CD8-positive, alpha-beta memory T cell (primary cell): Measurements from ENCODE around the gene C10orf53. TPM values are rescaled to one million over a fixed set of nuclear protein-coding genes. Genes with fewer than 3 reads are reported as not detected.
A peak's percentile ranks its signal among the peaks of the same experiment; 100 is the strongest.

Source experiments
- CTCF ChIA-PET: fragments of 350-600 bp; sonication (Branson Sonifier 250); formaldehyde crosslinking; loops from one replicate; lab custom pipeline; 2021; ENCODE audit warnings: antibody characterized with exemption; lab: Charles Lee
- POLR2A ChIA-PET: fragments of 350-600 bp; sonication (Branson Sonifier 250); formaldehyde crosslinking; loops from one replicate; lab custom pipeline; 2021; ENCODE audit warnings: antibody characterized with exemption; lab: Charles Lee
- DNase-seq, 5 donors: peaks; one replicate each; pipeline versions ENCODE4 v3.0.0 to v3.0.0-alpha.2; 2020 to 2022; ENCODE audit warnings: mixed read lengths in 1 of 5
- H3K27ac ChIP-seq: one replicate; pipeline ENCODE4 v1.7.0; 2013; ENCODE audit warnings: low read depth, mild to moderate bottlenecking, low read length, moderate library complexity
- H3K27me3 ChIP-seq: 2 replicates; pipeline ENCODE4 v1.7.0; 2013; ENCODE audit warnings: low read length, mild to moderate bottlenecking; ENCODE audit not compliant: insufficient read depth, poor library complexity, severe bottlenecking
- H3K36me3 ChIP-seq: 2 replicates; pipeline ENCODE4 v1.7.0; 2013; ENCODE audit warnings: mild to moderate bottlenecking, low read length, moderate library complexity; ENCODE audit not compliant: insufficient read depth
- H3K4me1 ChIP-seq: 2 replicates; pipeline ENCODE4 v1.7.0; 2013; ENCODE audit warnings: mild to moderate bottlenecking, low read length, moderate library complexity; ENCODE audit not compliant: insufficient read depth
- H3K4me3 ChIP-seq: 2 replicates; pipeline ENCODE4 v1.7.0; 2013; ENCODE audit warnings: mild to moderate bottlenecking, low read length
- H3K9me3 ChIP-seq: 2 replicates; pipeline ENCODE4 v1.7.0; 2013; ENCODE audit warnings: mild to moderate bottlenecking, low read length
- H3K27ac Mint-ChIP-seq, 8 donors: one replicate each; pipeline ENCODE4 v1.8.0; 2020 to 2021; ENCODE audit warnings: mixed read lengths in 8 of 8, mild to moderate bottlenecking in 6 of 8, inconsistent platforms in 3 of 8, moderate library complexity in 3 of 8
- H3K27me3 Mint-ChIP-seq, 2 donors: one replicate each; pipeline ENCODE4 v1.8.0; 2020 to 2021; ENCODE audit warnings: mixed read lengths in 2 of 2, mild to moderate bottlenecking in 1 of 2, moderate library complexity in 1 of 2
- H3K36me3 Mint-ChIP-seq, 3 donors: one replicate each; pipeline ENCODE4 v1.8.0; 2020 to 2021; ENCODE audit warnings: mixed read lengths in 3 of 3, inconsistent platforms in 1 of 3, mild to moderate bottlenecking in 1 of 3
- H3K4me1 Mint-ChIP-seq, 3 donors: one replicate each; pipeline ENCODE4 v1.8.0; 2020 to 2021; ENCODE audit warnings: mixed read lengths in 3 of 3, inconsistent platforms in 1 of 3, mild to moderate bottlenecking in 1 of 3
- H3K4me3 Mint-ChIP-seq, 7 donors: one replicate each; pipeline ENCODE4 v1.8.0; 2020 to 2021; ENCODE audit warnings: mixed read lengths in 7 of 7, mild to moderate bottlenecking in 6 of 7, moderate library complexity in 4 of 7, inconsistent platforms in 2 of 7
- H3K9me3 Mint-ChIP-seq, 5 donors: one replicate each; pipeline ENCODE4 v1.8.0; 2020 to 2022; ENCODE audit warnings: mixed read lengths in 5 of 5, mild to moderate bottlenecking in 3 of 5, moderate library complexity in 2 of 5, inconsistent platforms in 1 of 5
- polyA plus RNA-seq: library from polyadenylated mRNA; unstranded; fragments of 300-500 nt; fragmentation: Illumina TruSeq; gene quantifications from one replicate; pipeline ENCODE4 v1.2.3, GENCODE V29; 2021
- total RNA-seq, 2 experiments: library from RNA; stranded (reverse); gene quantifications; one replicate each; pipeline ENCODE4 v1.2.3, GENCODE V29; 2021

The C10orf53 gene
- total and polyA plus RNA-seq, 3 experiments from 2014 or later, result not detected

DNA sequence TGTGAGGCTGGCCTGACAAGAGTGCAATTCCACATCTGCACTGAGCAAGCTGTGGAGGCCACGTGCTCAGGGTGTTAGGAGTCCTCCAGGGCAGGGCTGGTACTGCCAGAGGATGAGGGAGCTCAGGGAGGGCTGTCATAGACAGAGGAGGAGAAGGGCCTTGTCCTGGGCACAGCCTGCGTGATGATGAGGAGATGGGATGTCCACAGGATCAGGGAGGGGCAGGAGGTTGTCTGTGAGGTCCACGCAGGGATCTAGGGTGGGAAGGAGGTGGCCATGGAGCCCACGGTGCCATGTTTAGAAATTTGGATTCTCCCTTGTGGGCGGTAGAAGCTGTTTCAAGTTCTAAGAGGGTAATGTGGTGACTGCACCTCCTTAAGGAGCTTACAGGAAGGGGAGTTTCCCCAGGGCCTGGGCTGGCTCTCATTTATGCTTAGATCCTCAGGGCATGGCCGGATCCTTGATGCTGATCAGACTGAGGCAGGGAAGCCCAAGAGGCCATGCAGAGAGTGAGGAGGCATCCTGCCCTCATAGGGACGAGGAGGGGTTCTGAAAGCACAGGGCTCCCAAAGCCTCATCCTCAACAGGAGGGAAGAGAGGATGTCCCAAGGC lies 35.3 kb upstream of the C10orf53 start:
- H3K4me3 ChIP-seq, result no peak overlapping the region
- H3K4me1 ChIP-seq, result no peaks in the 10 kb centered on the region
- Mint-ChIP-seq H3K4me1 (peaks cover under 1 to 7% (median 4%) of the 10 kb centered on the region in 3 donors), H3K27ac (no peak overlapping the region), H3K36me3 (no peaks in the 10 kb centered on the region), H3K9me3 (no peaks in the 10 kb centered on the region), H3K27me3 (peaks cover 21 to 46% of the 10 kb centered on the region in 2 donors), H3K4me3 (no peak overlapping the region)
- no peak for DNase-seq
- ChIA-PET CTCF (no interaction called here), POLR2A (no interaction called here)
- no peaks in the 10 kb centered on the region for H3K9me3 ChIP-seq
- no peaks in the 10 kb centered on the region for H3K27me3 ChIP-seq
- H3K36me3 ChIP-seq, result no peaks in the 10 kb centered on the region
- no peak overlapping the region for H3K27ac ChIP-seq

DNA sequence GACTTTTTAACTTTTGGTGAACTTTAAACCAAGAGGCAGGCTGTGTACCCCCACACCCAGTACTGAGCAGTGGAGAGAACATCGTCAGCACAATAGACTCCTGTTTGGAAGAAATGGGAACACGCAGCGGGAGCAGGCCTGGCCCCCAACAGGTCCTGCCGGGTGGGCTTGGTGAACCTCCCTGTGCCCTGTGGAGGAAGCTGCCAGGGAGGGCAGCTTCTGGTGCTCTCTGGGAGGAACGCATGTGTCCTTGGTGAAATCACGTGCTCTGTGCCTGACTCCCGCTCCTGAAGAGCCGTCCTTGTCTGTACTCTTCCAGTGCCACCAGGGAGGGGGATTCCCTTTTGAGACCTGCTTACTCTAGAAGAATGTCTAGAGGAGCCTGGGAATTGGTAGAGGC lies 34.0 kb upstream of the C10orf53 start:
- DNase-seq, result no peak
- Mint-ChIP-seq H3K27me3 (peaks cover 21 to 45% of the 10 kb centered on the region in 2 donors), H3K4me1 (peaks cover 4 to 18% (median 7%) of the 10 kb centered on the region in 3 donors), H3K9me3 (no peaks in the 10 kb centered on the region), H3K4me3 (no peak overlapping the region), H3K27ac (no peak overlapping the region), H3K36me3 (no peaks in the 10 kb centered on the region)
- no peak overlapping the region for H3K4me3 ChIP-seq
- H3K4me1 ChIP-seq, result no peaks in the 10 kb centered on the region
- ChIA-PET POLR2A (no interaction called here), CTCF (no interaction called here)
- no peaks in the 10 kb centered on the region for H3K9me3 ChIP-seq
- H3K27ac ChIP-seq, result no peak overlapping the region
- no peaks in the 10 kb centered on the region for H3K27me3 ChIP-seq
- no peaks in the 10 kb centered on the region for H3K36me3 ChIP-seq

DNA sequence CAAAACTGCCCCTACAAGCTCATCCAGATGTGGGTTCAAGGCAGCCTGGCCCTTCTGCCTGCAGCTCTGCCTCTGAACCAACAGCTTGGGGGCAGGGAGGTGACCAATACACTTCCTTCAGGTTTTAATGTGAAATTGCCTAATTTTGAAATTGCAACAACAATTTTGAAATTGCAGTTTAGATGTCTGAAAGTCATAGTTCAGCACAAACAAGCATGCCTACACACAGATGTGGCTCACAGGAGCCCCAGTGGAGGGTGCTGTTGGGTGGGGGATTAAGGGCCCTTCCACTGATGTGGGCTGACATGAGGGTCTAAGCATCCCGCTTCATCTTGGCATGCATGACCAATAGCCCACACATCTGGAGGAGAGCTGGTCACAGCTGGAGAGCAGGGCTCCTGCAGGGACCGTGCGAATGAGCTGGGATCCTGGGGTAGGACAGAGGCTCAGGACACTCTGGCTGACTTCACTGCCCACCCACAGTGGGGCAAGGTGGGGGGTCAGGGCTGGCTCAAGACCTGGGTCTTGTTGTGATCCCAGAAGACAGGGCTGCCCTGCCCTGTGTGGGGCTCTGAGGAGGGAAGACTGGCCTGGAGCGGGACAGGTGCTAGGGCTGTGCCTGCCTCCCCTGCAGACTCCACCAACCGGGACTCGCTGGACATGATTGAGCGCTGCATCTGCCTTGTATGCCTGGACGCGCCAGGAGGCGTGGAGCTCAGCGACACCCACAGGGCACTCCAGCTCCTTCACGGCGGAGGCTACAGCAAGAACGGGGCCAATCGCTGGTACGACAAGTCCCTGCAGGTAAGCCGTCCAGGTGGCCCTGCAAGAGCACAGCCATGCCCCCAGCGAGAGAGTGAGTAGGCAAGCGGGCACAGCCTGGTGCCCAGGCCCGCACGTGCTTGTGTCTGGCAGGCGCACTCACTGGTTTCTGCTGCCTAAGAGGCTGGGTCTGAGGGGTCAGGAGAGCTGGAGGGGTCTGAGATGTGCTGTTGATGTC lies 33.3 kb upstream of the C10orf53 start:
- H3K9me3 Mint-ChIP-seq, result no peaks in the 10 kb centered on the region
- CTCF ChIA-PET, result no interaction called here
- no peaks in the 10 kb centered on the region for H3K36me3 Mint-ChIP-seq
- no peak overlapping the region for H3K27ac ChIP-seq
- H3K9me3 ChIP-seq, result no peaks in the 10 kb centered on the region
- no peak for DNase-seq
- no peak overlapping the region for H3K27ac Mint-ChIP-seq
- peaks cover 4 to 18% (median 7%) of the 10 kb centered on the region in 3 donors for H3K4me1 Mint-ChIP-seq
- H3K4me3 Mint-ChIP-seq, result no peak overlapping the region
- POLR2A ChIA-PET, result no interaction called here
- H3K4me1 ChIP-seq, result no peaks in the 10 kb centered on the region
- no peaks in the 10 kb centered on the region for H3K27me3 ChIP-seq
- no peaks in the 10 kb centered on the region for H3K36me3 ChIP-seq
- no peak overlapping the region for H3K4me3 ChIP-seq
- H3K27me3 Mint-ChIP-seq, result peaks cover 21 to 41% of the 10 kb centered on the region in 2 donors

DNA sequence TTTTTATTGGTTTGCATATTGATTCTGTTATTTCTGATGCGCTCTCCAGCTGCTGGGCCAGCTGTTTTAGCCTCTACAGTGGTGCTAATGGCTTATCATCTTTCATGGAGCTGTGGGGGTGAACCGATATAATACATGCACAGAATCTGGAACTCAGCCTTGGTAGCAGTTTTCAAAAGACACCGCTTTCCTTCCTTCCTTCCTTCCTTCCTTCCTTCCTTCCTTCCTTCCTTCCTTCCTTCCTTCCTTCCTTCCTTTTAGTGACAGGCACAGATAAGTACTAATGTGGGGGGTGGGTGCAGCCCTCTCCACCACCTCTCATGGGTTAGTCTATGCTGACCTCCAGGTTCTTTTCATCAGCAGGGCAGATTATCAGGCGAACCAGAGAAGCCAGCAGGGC lies 31.9 kb upstream of the C10orf53 start:
- H3K36me3 ChIP-seq, result no peaks in the 10 kb centered on the region
- POLR2A ChIA-PET, result no interaction called here
- Mint-ChIP-seq H3K27me3 (peaks cover 15 to 31% of the 10 kb centered on the region in 2 donors), H3K27ac (no peak overlapping the region), H3K9me3 (no peaks in the 10 kb centered on the region), H3K4me1 (peaks cover 4 to 18% (median 7%) of the 10 kb centered on the region in 3 donors), H3K36me3 (no peaks in the 10 kb centered on the region), H3K4me3 (no peak overlapping the region)
- H3K4me3 ChIP-seq, result no peak overlapping the region
- CTCF ChIA-PET, result no interaction called here
- H3K9me3 ChIP-seq, result no peaks in the 10 kb centered on the region
- H3K4me1 ChIP-seq, result no peaks in the 10 kb centered on the region
- H3K27ac ChIP-seq, result no peak overlapping the region
- no peak for DNase-seq
- H3K27me3 ChIP-seq, result no peaks in the 10 kb centered on the region

DNA sequence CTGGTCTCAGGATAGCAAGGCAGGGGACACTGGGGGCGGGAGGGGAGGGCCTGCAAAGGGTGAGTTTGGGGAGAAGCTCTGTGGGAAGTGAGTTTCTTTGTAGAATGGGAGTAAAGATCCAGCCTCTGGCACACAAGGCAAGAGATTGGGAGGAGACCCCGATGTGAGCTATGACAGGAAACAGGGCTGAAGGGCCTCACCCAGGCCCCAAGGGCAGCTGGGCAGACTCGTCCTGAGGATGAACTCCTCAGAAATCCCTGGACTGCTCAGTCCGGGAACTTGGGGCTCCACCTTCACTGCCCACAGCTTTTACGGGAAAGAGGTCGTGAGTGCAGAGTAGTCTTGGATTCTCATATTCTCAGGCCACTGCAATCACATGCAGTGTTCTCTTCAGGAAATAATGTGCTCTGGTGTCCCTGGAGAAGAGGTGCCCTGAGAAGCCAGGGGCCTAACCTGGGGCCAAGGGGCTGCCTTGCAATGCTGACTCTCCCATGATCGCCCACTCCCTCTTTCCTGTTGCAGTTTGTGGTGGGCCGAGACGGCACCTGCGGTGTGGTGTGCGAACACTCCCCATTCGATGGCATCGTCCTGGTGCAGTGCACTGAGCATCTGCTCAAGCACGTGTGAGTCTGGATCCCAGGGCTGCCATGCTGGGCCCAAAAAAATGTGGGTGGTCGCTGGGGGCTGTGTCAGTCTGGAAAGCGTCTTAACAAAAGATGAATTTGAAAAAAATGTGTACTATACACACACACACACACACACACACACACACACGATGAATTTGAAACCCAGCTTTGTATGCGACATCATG lies 31.3 kb upstream of the C10orf53 start:
- no peaks in the 10 kb centered on the region for H3K36me3 Mint-ChIP-seq
- POLR2A ChIA-PET, result no interaction called here
- no peaks in the 10 kb centered on the region for H3K27me3 ChIP-seq

DNA sequence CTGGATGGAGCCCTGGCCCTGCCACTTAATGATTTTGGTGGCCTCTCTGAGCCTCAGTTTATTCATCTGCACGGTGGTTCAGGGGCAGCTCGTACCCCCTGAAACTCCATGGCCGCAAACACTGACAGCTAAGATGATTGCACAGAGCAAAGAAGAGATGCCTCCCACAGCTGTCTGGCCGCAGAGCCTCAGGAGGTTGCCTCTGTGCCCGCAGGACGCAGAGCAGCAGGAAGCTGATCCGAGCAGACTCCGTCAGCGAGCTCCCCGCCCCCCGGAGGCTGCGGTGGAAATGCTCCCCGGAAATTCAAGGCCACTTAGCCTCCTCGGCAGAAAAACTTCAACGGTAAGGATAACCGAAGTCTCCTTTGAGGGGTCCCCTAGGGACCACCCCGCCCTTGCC lies 30.2 kb upstream of the C10orf53 start:
- no peak overlapping the region for H3K27ac Mint-ChIP-seq
- Histone ChIP-seq H3K36me3 (no peaks in the 10 kb centered on the region), H3K4me1 (no peaks in the 10 kb centered on the region), H3K9me3 (no peaks in the 10 kb centered on the region), H3K4me3 (no peak overlapping the region), H3K27me3 (no peaks in the 10 kb centered on the region), H3K27ac (no peak overlapping the region)
- H3K4me1 Mint-ChIP-seq, result peaks cover 4 to 18% (median 7%) of the 10 kb centered on the region in 3 donors
- no peaks in the 10 kb centered on the region for H3K36me3 Mint-ChIP-seq
- CTCF ChIA-PET, result interaction anchor here (0.9 kb wide), 1 partner anchor 19 kb away, joined by 3 read pairs; no protein-coding TSS in a partner anchor
- POLR2A ChIA-PET, result no interaction called here
- peaks cover 3 to 25% of the 10 kb centered on the region in 2 donors for H3K27me3 Mint-ChIP-seq
- H3K4me3 Mint-ChIP-seq, result peak overlapping the region in 2 of 7 donors; percentile 18 to 23
- DNase-seq, result no peak
- H3K9me3 Mint-ChIP-seq, result peaks cover 0 to 2% (median 0%) of the 10 kb centered on the region in 5 donors

More for the DNA sequence above, 31.3 kb upstream of the C10orf53 start:
- CTCF ChIA-PET, result no interaction called here
- no peak for DNase-seq
- peaks cover 4 to 18% (median 7%) of the 10 kb centered on the region in 3 donors for H3K4me1 Mint-ChIP-seq
- Histone ChIP-seq H3K9me3 (no peaks in the 10 kb centered on the region), H3K27ac (no peak overlapping the region), H3K4me3 (no peak overlapping the region), H3K4me1 (no peaks in the 10 kb centered on the region), H3K36me3 (no peaks in the 10 kb centered on the region)
- peaks cover 10 to 32% of the 10 kb centered on the region in 2 donors for H3K27me3 Mint-ChIP-seq
- no peak overlapping the region for H3K27ac Mint-ChIP-seq
- peaks cover 0 to 2% (median 0%) of the 10 kb centered on the region in 5 donors for H3K9me3 Mint-ChIP-seq
- no peak overlapping the region for H3K4me3 Mint-ChIP-seq

DNA sequence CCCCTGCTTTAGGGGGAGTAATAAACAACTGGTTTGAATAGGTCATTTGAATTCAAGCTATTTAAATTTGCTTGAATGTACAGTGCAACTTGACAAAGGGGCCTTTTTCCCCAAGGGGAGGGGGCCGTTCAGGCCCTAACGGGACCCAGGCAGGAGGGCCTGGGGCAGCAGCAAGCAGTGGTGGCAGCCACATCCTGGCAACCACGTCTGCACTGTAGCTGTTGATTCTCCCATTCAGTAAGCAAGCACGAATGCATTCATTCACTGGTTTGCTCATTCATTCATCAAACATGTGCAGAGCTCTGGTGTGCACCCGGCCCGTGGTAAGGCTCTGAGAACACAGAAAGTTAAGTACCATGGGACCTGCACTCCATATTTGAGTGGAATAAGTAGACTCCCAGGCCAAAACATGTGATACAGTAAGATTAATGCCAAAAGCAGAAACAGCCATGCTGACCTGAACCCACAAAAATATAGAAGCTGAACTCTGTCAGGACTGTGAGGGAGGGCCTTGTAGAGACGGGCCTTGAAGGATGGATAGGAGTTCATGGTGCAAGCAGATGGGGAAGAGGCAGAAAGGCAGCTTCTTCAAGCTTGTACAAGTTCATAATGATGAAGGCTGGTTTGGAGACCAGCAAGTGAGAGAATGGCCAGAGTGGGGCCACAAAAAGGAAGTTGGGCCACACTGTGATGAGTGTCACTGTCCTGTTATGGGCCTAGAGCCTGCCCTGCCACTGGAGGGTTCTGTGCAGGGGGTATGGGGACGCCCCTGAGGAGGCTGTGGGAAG lies 29.3 kb upstream of the C10orf53 start:
- H3K27me3 Mint-ChIP-seq, result peaks cover 1 to 19% of the 10 kb centered on the region in 2 donors
- DNase-seq, result no peak
- Histone ChIP-seq H3K27me3 (no peaks in the 10 kb centered on the region), H3K4me1 (no peaks in the 10 kb centered on the region), H3K36me3 (no peaks in the 10 kb centered on the region), H3K27ac (no peak overlapping the region), H3K9me3 (no peaks in the 10 kb centered on the region), H3K4me3 (no peak overlapping the region)
- ChIA-PET POLR2A (no interaction called here), CTCF (no interaction called here)
- no peak overlapping the region for H3K27ac Mint-ChIP-seq
- peaks cover 4 to 18% (median 7%) of the 10 kb centered on the region in 3 donors for H3K4me1 Mint-ChIP-seq
- no peaks in the 10 kb centered on the region for H3K36me3 Mint-ChIP-seq
- H3K9me3 Mint-ChIP-seq, result peaks cover 0 to 2% (median 0%) of the 10 kb centered on the region in 5 donors
- peak overlapping the region in 1 of 7 donors; percentile 14 for H3K4me3 Mint-ChIP-seq
